Neural cell (in vitro differentiated cells): ENCODE data around the gene DYNC2LI1. TPM values are rescaled to one million over a fixed set of nuclear protein-coding genes. Genes with fewer than 3 reads are reported as not detected.

Experiments
- H2AFZ ChIP-seq: fragments of 200-600, 300-800 bp; sonication (generic), shearing (Covaris generic); 2 replicates; pipeline ENCODE4 v1.6.0; 2014; ENCODE audit warnings: low read depth, mild to moderate bottlenecking, antibody characterized with exemption, low read length, moderate library complexity
- H3F3A ChIP-seq: fragments of 200-600 bp; shearing (Covaris generic); 2 replicates; pipeline ENCODE4 v1.6.1; 2016; ENCODE audit warnings: mild to moderate bottlenecking, moderate library complexity, mixed read lengths, antibody characterized with exemption, low read length; ENCODE audit not compliant: insufficient read depth, poor library complexity, severe bottlenecking
- H3K27ac ChIP-seq: fragments of 200-600, 300-800 bp; sonication (generic), shearing (Covaris generic); 2 replicates; pipeline ENCODE4 v1.5.1; 2014; ENCODE audit warnings: mild to moderate bottlenecking, low read length, moderate library complexity
- H3K27me3 ChIP-seq: fragments of 300-800, 200-600 bp; sonication (generic), shearing (Covaris generic); 2 replicates; pipeline ENCODE4 v1.6.0; 2014; ENCODE audit warnings: mild to moderate bottlenecking, low read depth, low read length, moderate library complexity; ENCODE audit not compliant: insufficient read depth
- H3K36me3 ChIP-seq: fragments of 300-800, 200-600 bp; sonication (generic), shearing (Covaris generic); 2 replicates; pipeline ENCODE4 v1.5.1; 2014; ENCODE audit warnings: mild to moderate bottlenecking, antibody characterized with exemption, low read length, moderate library complexity; ENCODE audit not compliant: insufficient read depth
- H3K4me2 ChIP-seq: fragments of 300-800, 200-600 bp; sonication (generic), shearing (Covaris generic); 2 replicates; pipeline ENCODE4 v1.6.0; 2014; ENCODE audit warnings: mild to moderate bottlenecking, low read length
- H3K4me3 ChIP-seq: fragments of 300-800, 200-600 bp; sonication (generic), shearing (Covaris generic); 2 replicates; pipeline ENCODE4 v1.5.1; 2014; ENCODE audit warnings: mild to moderate bottlenecking, low read length, moderate library complexity
- H3K79me2 ChIP-seq: fragments of 200-600 bp; shearing (Covaris generic); replicated peaks from 2 replicates; pipeline ENCODE4 v1.6.0; 2014; ENCODE audit warnings: mild to moderate bottlenecking, low read length, moderate library complexity; ENCODE audit not compliant: insufficient read depth
- H3K9ac ChIP-seq: fragments of 300-800, 200-600 bp; sonication (generic), shearing (Covaris generic); 2 replicates; pipeline ENCODE4 v1.6.1; 2016; ENCODE audit warnings: mild to moderate bottlenecking, low read length, mixed read lengths
- H3K9me2 ChIP-seq: fragments of 200-600 bp; shearing (Covaris generic); 2 replicates; pipeline ENCODE4 v1.6.1; 2016; ENCODE audit warnings: mild to moderate bottlenecking, low read length, mixed read lengths; ENCODE audit not compliant: insufficient read depth
- H3K9me3 ChIP-seq: fragments of 200-600, 300-800 bp; sonication (generic), shearing (Covaris generic); 2 replicates; pipeline ENCODE4 v1.6.1; 2016; ENCODE audit warnings: mild to moderate bottlenecking, mixed run types, low read length, moderate library complexity, mixed read lengths
- H4K20me1 ChIP-seq: fragments of 200-600 bp; shearing (Covaris generic); 2 replicates; pipeline ENCODE4 v1.6.1; 2016; ENCODE audit warnings: mild to moderate bottlenecking, mixed run types; ENCODE audit not compliant: insufficient read depth
- CTCF ChIP-seq: fragments of 450-650 bp; IDR thresholded peaks from 2 replicates; pipeline ENCODE4 v1.5.1; 2014; ENCODE audit warnings: antibody characterized with exemption, mild to moderate bottlenecking, moderate library complexity; ENCODE audit not compliant: poor library complexity, severe bottlenecking
- EP300 ChIP-seq: fragments of 450-650 bp; conservative IDR thresholded peaks from 2 replicates; pipeline ENCODE4 v1.6.1; 2014; ENCODE audit warnings: antibody characterized with exemption, mild to moderate bottlenecking, moderate library complexity; ENCODE audit not compliant: poor library complexity, severe bottlenecking
- EZH2 ChIP-seq: fragments of 200-600, 300-800 bp; shearing (Covaris generic), sonication (generic); IDR thresholded peaks from 2 replicates; pipeline ENCODE4 v1.6.1; 2014; ENCODE audit warnings: antibody characterized with exemption, low read length, borderline replicate concordance, mild to moderate bottlenecking; ENCODE audit not compliant: insufficient read depth, poor library complexity, severe bottlenecking
- MXI1 ChIP-seq: fragments of 450-650 bp; conservative IDR thresholded peaks from 2 replicates; pipeline ENCODE4 v1.6.1; 2014; ENCODE audit warnings: antibody characterized with exemption, mild to moderate bottlenecking; ENCODE audit not compliant: poor library complexity, severe bottlenecking
- POLR2AphosphoS5 ChIP-seq: IDR thresholded peaks from 2 replicates; pipeline ENCODE4 v1.6.1; 2012
- REST ChIP-seq: IDR thresholded peaks from 2 replicates; pipeline ENCODE4 v1.6.1; 2012; ENCODE audit warnings: borderline replicate concordance
- SMC3 ChIP-seq: fragments of 450-650 bp; conservative IDR thresholded peaks from 2 replicates; pipeline ENCODE4 v1.6.1; 2014; ENCODE audit warnings: antibody characterized with exemption, mild to moderate bottlenecking, moderate library complexity; ENCODE audit not compliant: poor library complexity
- TAF1 ChIP-seq: IDR thresholded peaks from 2 replicates; pipeline ENCODE4 v1.6.1; 2012; ENCODE audit warnings: low read depth
- polyA plus RNA-seq: library from polyadenylated mRNA; depleted of rRNA; stranded (reverse); fragments of >200 nt; gene quantifications from 2 replicates; pipeline ENCODE4 v1.2.3, GENCODE V29; 2014

DYNC2LI1 gene
- polyA plus RNA-seq, 1 donor from 2014 or later = 80.6 TPM

- no peaks in the 10 kb centered on the region for H3K79me2 ChIP-seq
- H3K9me2 ChIP-seq = no peaks in the 10 kb centered on the region
- no peaks in the 10 kb centered on the region for H3K27me3 ChIP-seq
- H3K9me3 ChIP-seq = no peaks in the 10 kb centered on the region
- H4K20me1 ChIP-seq = no peaks in the 10 kb centered on the region
- H3K4me2 ChIP-seq = no peak overlapping the region
- H3K27ac ChIP-seq = no peak overlapping the region
- no peak overlapping the region for H3K9ac ChIP-seq
- no peak overlapping the region for H3K4me3 ChIP-seq
- no peak overlapping the region for H2AFZ ChIP-seq
- TF ChIP-seq CTCF = no peak
- no peak for TF ChIP-seq MXI1
- no peak for TF ChIP-seq EP300
- no peak for TF ChIP-seq REST
- no peak for TF ChIP-seq SMC3
- no peaks in the 10 kb centered on the region for H3K36me3 ChIP-seq
- H3F3A ChIP-seq = no peaks in the 10 kb centered on the region
Observed at GRCh38 chr2:43787895-43788294, 14.1 kb downstream of the DYNC2LI1 start.

GRCh38 chr2:43788646-43789045, 14.8 kb downstream of the DYNC2LI1 start:
- H2AFZ ChIP-seq = no peak overlapping the region
- H3K27me3 ChIP-seq = no peaks in the 10 kb centered on the region
- H4K20me1 ChIP-seq = no peaks in the 10 kb centered on the region
- H3K9ac ChIP-seq = no peak overlapping the region
- H3F3A ChIP-seq = no peaks in the 10 kb centered on the region
- no peak overlapping the region for H3K4me3 ChIP-seq
- no peaks in the 10 kb centered on the region for H3K9me2 ChIP-seq
- H3K9me3 ChIP-seq = no peaks in the 10 kb centered on the region
- no peaks in the 10 kb centered on the region for H3K36me3 ChIP-seq
- no peak overlapping the region for H3K27ac ChIP-seq
- TF ChIP-seq CTCF = no peak
- no peak for TF ChIP-seq EZH2
- TF ChIP-seq TAF1 = no peak
- no peak for TF ChIP-seq POLR2AphosphoS5
- no peak for TF ChIP-seq EP300
- no peak for TF ChIP-seq SMC3
- no peak for TF ChIP-seq REST
- H3K79me2 ChIP-seq = no peaks in the 10 kb centered on the region
- no peak overlapping the region for H3K4me2 ChIP-seq
